Ovary (tissue), 9 donors: ENCODE data around the gene DHRS3. TPM values are rescaled to one million over a fixed set of nuclear protein-coding genes. Genes with fewer than 3 reads are reported as not detected.

Experiments
- DNase-seq, 5 donors: peaks; one replicate each; pipeline ENCODE4 v3.0.0-alpha.2; 2019 to 2020
- H3K27ac ChIP-seq, 2 donors: fragments of 200-600 bp; one replicate each; pipeline versions ENCODE4 v1.5.1 to v1.8.0; 2019 to 2022
- H3K27me3 ChIP-seq: fragments of 200-600 bp; one replicate; pipeline ENCODE4 v1.8.0; 2022
- H3K36me3 ChIP-seq: fragments of 200-600 bp; sonication (generic); one replicate; pipeline ENCODE4 v1.5.1; 2019
- H3K4me1 ChIP-seq: one replicate; pipeline ENCODE4 v1.8.1; 2013; ENCODE audit warnings: mild to moderate bottlenecking, moderate library complexity; ENCODE audit not compliant: insufficient read depth
- H3K4me3 ChIP-seq: fragments of 200-600 bp; sonication (generic); one replicate; pipeline ENCODE4 v1.5.1; 2017
- H3K9me3 ChIP-seq, 2 donors: fragments of 200-600 bp in 1 of 2; sonication (generic) in 1 of 2; one replicate each; pipeline versions ENCODE4 v1.5.1 to v1.8.1; 2013 to 2019; ENCODE audit warnings: mild to moderate bottlenecking in 1 of 2, moderate library complexity in 1 of 2
- CTCF ChIP-seq, 3 donors: fragments of 450-650 bp in 2 of 3; fragments of 200-600 bp in 1 of 3; IDR thresholded peaks; one replicate each; pipeline versions ENCODE4 v1.5.1 to v1.8.0; 2016 to 2022; ENCODE audit warnings: antibody characterized with exemption in 3 of 3, mild to moderate bottlenecking in 1 of 3
- EP300 ChIP-seq: sonication (generic); formaldehyde crosslinking; IDR thresholded peaks from one replicate; pipeline ENCODE4 v1.6.1; 2017; ENCODE audit warnings: antibody characterized with exemption
- POLR2A ChIP-seq: fragments of 450-650 bp; IDR thresholded peaks from one replicate; pipeline ENCODE4 v1.6.1; 2017; ENCODE audit warnings: antibody characterized with exemption, mild to moderate bottlenecking, moderate library complexity
- WGBS, 3 donors: extraction: QIAGEN DNeasy Blood & Tissue Kit in 1 of 3; methylation state at CpG; one replicate each; pipeline versions ENCODE4 v1.1.5 to v1.1.7; 2013 to 2017; 5-methylcytosine and 5-hydroxymethylcytosine counted together
- intact Hi-C, 4 donors: fragments of 100-400 bp; cut with DNase I; formaldehyde crosslinking; loops; one replicate each; pipeline versions ENCODE4 v1.11.0 to v1.15.1; 2022 to 2023
- polyA plus RNA-seq, 2 donors: library from polyadenylated mRNA; stranded (reverse); fragments of 200-250 nt in 1 of 2; fragments of 350-450 nt in 1 of 2; fragmentation: Illumina TruSeq in 1 of 2; extraction: RNeasy Lipid Tissue Mini Kit (QIAGEN cat#74804) in 1 of 2; gene quantifications; one replicate each; pipeline ENCODE4 v1.2.3, GENCODE V29; 2013 to 2014
- total RNA-seq, 7 donors: library from RNA; depleted of rRNA in 2 of 7; stranded (reverse); fragments of >200 nt in 2 of 7; fragmentation: NEBNext Ultra II Directional in 3 of 7; extraction: Animal tissue kit (Norgen Biotek cat#: 25700) in 3 of 7; gene quantifications; one replicate each; pipeline versions ENCODE4 v1.1.0 to v1.2.4, GENCODE V29; 2016 to 2023
- donor health status: DM: no; HTN: no; CAD: no; lungs with moderate emphysema.
- donor health status: DM: no; HTN: no; CAD: no.
- donor health status: Bipolar disorder and iron deficiency.
- donor health status: DM: yes; HTN: yes; CAD: no.
- donor health status: DM: no; HTN: no; CAD: no.
- donor health status: DM: yes; HTN: yes; CAD: no.

DHRS3 gene
- total and polyA plus RNA-seq, 9 donors: 25.8 to 92.3 (median 48.3) TPM

- Histone ChIP-seq H3K27ac (no peak overlapping the region), H3K27me3 (no peaks in the 10 kb centered on the region), H3K9me3 (no peaks in the 10 kb centered on the region), H3K4me3 (no peak overlapping the region), H3K4me1 (no peaks in the 10 kb centered on the region), H3K36me3 (no peaks in the 10 kb centered on the region)
- TF ChIP-seq POLR2A (no peak), EP300 (no peak), CTCF (IDR thresholded peaks at IDR 0.05) (no peak)
- DNase-seq: no peak
- intact Hi-C loops: loop anchor here (5.0 to 10.0 kb wide), 3 partner anchors 344 to 532 kb away; no protein-coding TSS in a partner anchor
- 92 to 97% (median 92%) methylated on average over 4 of the region's 4 CpGs for WGBS, 3 donors
Observed at GRCh38 chr1:12656575-12656974, 38.6 kb upstream of the DHRS3 start.

DNA sequence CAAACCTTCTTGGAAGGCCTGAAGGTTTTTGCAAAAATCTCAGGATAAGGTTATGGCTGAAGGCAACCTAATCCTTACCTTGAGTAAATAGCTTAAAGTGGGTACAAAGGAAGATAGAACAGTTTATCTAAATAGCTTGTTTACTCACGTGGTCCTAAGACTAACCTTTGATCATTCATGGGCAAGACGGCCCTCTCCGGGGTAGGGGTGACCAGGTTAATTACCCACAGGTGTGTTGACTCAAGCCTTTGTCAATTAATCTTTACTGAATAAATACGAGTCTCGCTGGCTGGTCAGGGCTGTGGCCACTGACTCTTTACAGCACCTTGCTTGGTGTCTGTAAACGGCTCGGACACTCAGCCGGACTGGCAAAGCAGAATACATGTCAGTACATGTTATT, 36.6 kb upstream of the DHRS3 start:
- intact Hi-C loops: loop anchor here (5.0 to 10.0 kb wide), 3 partner anchors 342 to 530 kb away; no protein-coding TSS in a partner anchor
- no peak for DNase-seq

DNA sequence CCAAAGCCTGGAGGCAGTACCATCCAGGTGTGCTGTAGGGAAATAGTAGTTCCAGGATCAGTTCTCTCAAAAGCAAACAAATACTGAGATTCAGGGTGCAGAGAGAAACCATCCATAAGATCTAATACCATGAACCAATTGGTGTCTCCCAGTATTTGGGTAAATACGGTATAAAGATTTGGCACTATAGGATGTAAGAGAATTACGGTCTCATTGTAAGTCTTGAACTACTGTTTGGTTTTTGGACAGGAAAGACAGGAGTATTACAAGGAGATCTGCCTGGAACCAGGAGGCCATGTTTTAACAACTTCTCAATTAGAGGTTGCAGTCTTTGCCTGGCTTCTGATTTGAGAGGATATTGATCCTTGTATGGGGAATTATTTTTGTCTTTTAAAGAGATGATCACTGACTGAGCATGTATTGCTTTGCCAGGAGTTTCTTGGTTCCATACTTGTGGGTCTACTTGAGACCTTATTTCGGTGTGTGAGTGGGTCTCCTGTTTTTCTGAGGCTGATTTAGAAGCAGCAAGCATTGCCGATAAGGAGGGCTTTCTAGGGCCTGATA, 36.1 kb upstream of the DHRS3 start:
- Histone ChIP-seq H3K4me1 (peaks cover 4% of the 10 kb centered on the region), H3K4me3 (no peak overlapping the region), H3K27ac (no peak overlapping the region), H3K9me3 (no peaks in the 10 kb centered on the region), H3K27me3 (no peaks in the 10 kb centered on the region), H3K36me3 (no peaks in the 10 kb centered on the region)
- no peak for TF ChIP-seq POLR2A
- TF ChIP-seq CTCF (IDR thresholded peaks at IDR 0.05): no peak
- no peak for TF ChIP-seq EP300
- WGBS, 3 donors: 80 to 83% (median 83%) methylated on average over 4 of the region's 4 CpGs
- intact Hi-C loops: loop anchor here in 1 of 4 donors (10.0 kb wide), 1 partner anchor 529 kb away; no protein-coding TSS in a partner anchor
- DNase-seq: no peak

More for the DNA sequence above, 36.6 kb upstream of the DHRS3 start:
- H3K4me1 ChIP-seq: peaks cover 4% of the 10 kb centered on the region
- no peak overlapping the region for H3K27ac ChIP-seq
- H3K27me3 ChIP-seq: no peaks in the 10 kb centered on the region
- 92 to 94% (median 92%) methylated on average over 8 of the region's 8 CpGs for WGBS, 3 donors
- no peaks in the 10 kb centered on the region for H3K36me3 ChIP-seq
- no peaks in the 10 kb centered on the region for H3K9me3 ChIP-seq
- no peak for TF ChIP-seq CTCF (IDR thresholded peaks at IDR 0.05)
- no peak for TF ChIP-seq EP300
- no peak for TF ChIP-seq POLR2A
- H3K4me3 ChIP-seq: no peak overlapping the region

GRCh38 chr1:12649971-12650421, 32.0 kb upstream of the DHRS3 start:
- intact Hi-C loops: loop anchor here in 1 of 4 donors (10.0 kb wide), 1 partner anchor 525 kb away; no protein-coding TSS in a partner anchor
- WGBS, 3 donors: 8 to 15% (median 14%) methylated on average over 5 of the region's 5 CpGs
- no peaks in the 10 kb centered on the region for H3K9me3 ChIP-seq
- no peaks in the 10 kb centered on the region for H3K27me3 ChIP-seq
- TF ChIP-seq EP300 (no peak), POLR2A (no peak), CTCF (IDR thresholded peaks at IDR 0.05) (no peak)
- no peak for DNase-seq
- H3K36me3 ChIP-seq: no peaks in the 10 kb centered on the region
- H3K27ac ChIP-seq: no peak overlapping the region
- peaks cover 4% of the 10 kb centered on the region for H3K4me1 ChIP-seq
- no peak overlapping the region for H3K4me3 ChIP-seq
